OCI-LY7 (cell line): ENCODE data around the gene CCDC186. TPM values are rescaled to one million over a fixed set of nuclear protein-coding genes. Genes with fewer than 3 reads are reported as not detected.

Experiments
- BruUV-seq: library from RNA; stranded (reverse); fragments of 400-500 nt; replicated peaks from 2 replicates; lab custom pipeline; 2021; lab: Mats Ljungman, UMichigan
- CTCF ChIA-PET: fragments of 300-600 bp; sonication (Branson Sonifier 250); formaldehyde crosslinking; loops from one replicate; lab custom pipeline; 2022; ENCODE audit warnings: antibody characterized with exemption; ENCODE audit not compliant: unreplicated experiment; lab: Charles Lee
- POLR2A ChIA-PET: fragments of 300-600 bp; sonication (Branson Sonifier 250); formaldehyde crosslinking; loops from one replicate; lab custom pipeline; 2022; ENCODE audit warnings: antibody characterized with exemption; lab: Charles Lee
- DNase-seq: peaks from one replicate; pipeline ENCODE4 v3.0.0-alpha.2; 2015; ENCODE audit warnings: low spot score
- H2AFZ ChIP-seq: fragments of 200-600 bp; sonication (generic), shearing (Covaris generic); 2 replicates; pipeline ENCODE4 v1.6.1; 2014; ENCODE audit warnings: mild to moderate bottlenecking, antibody characterized with exemption, low read length, moderate library complexity
- H3K27ac ChIP-seq: fragments of 200-600 bp; sonication (generic); 2 replicates; pipeline ENCODE4 v1.5.1; 2014; ENCODE audit warnings: mixed run types, low read depth, mild to moderate bottlenecking, moderate library complexity, low read length, inconsistent platforms; ENCODE audit not compliant: poor library complexity, severe bottlenecking
- H3K36me3 ChIP-seq: fragments of 200-600 bp; sonication (generic); 2 replicates; pipeline ENCODE4 v1.6.1; 2014; ENCODE audit warnings: mild to moderate bottlenecking, antibody characterized with exemption, low read length, moderate library complexity, mixed read lengths; ENCODE audit not compliant: insufficient read depth
- H3K4me1 ChIP-seq: fragments of 200-600 bp; sonication (generic); 2 replicates; pipeline ENCODE4 v1.5.1; 2014; ENCODE audit warnings: mild to moderate bottlenecking, low read length; ENCODE audit not compliant: insufficient read depth, poor library complexity, severe bottlenecking
- H3K4me2 ChIP-seq: fragments of 200-600 bp; sonication (generic); 2 replicates; pipeline ENCODE4 v1.6.1; 2014; ENCODE audit warnings: mild to moderate bottlenecking, low read length
- H3K4me3 ChIP-seq: fragments of 200-600 bp; sonication (generic); 2 replicates; pipeline ENCODE4 v1.5.1; 2014; ENCODE audit warnings: mild to moderate bottlenecking, low read depth, low read length; ENCODE audit not compliant: poor library complexity, severe bottlenecking
- H3K79me2 ChIP-seq: fragments of 200-600 bp; sonication (generic); 2 replicates; pipeline ENCODE4 v1.6.1; 2016; ENCODE audit warnings: low read depth, mild to moderate bottlenecking, low read length, moderate library complexity, mixed read lengths; ENCODE audit not compliant: insufficient read depth
- H3K9me2 ChIP-seq: fragments of 200-600 bp; sonication (generic); 2 replicates; pipeline ENCODE4 v1.6.1; 2016; ENCODE audit warnings: mild to moderate bottlenecking, low read length, mixed read lengths; ENCODE audit not compliant: insufficient read depth
- H3K9me3 ChIP-seq: fragments of 200-600 bp; sonication (generic); 2 replicates; pipeline ENCODE4 v1.6.1; 2014; ENCODE audit warnings: mild to moderate bottlenecking, mixed run types, low read length, mixed read lengths
- H4K20me1 ChIP-seq: fragments of 200-600 bp; sonication (generic); 2 replicates; pipeline ENCODE4 v1.6.1; 2014; ENCODE audit warnings: mild to moderate bottlenecking, antibody characterized with exemption, low read length, moderate library complexity, mixed read lengths; ENCODE audit not compliant: insufficient read depth
- CTCF ChIP-seq: fragments of 200-600 bp; sonication (generic); conservative IDR thresholded peaks from 2 replicates; pipeline ENCODE4 v1.5.1; 2014; ENCODE audit warnings: mild to moderate bottlenecking, antibody characterized with exemption, low read length, moderate library complexity, mixed read lengths
- EZH2phosphoT487 ChIP-seq: fragments of 200-600 bp; sonication (generic); IDR thresholded peaks from 2 replicates; pipeline ENCODE4 v1.6.1; 2018; ENCODE audit warnings: low read depth, borderline replicate concordance, mild to moderate bottlenecking, mixed run types, antibody characterized with exemption, low read length, moderate library complexity, mixed read lengths
- intact Hi-C: fragments of 100-400 bp; cut with micrococcal nuclease; formaldehyde crosslinking; loops from one replicate; pipeline ENCODE4 v1.10.0; 2022; ENCODE audit not compliant: unreplicated experiment
- total RNA-seq, 2 experiments: library from RNA; depleted of rRNA in 1 of 2; stranded (reverse); fragments of >200 nt in 1 of 2; shearing (Covaris generic) in 1 of 2; gene quantifications; 2 replicates each; pipeline ENCODE4 v1.2.3, GENCODE V29; 2014 to 2022

CCDC186 gene
- total RNA-seq, 2 experiments from 2014 or later: 5.3 to 13.1 TPM

DNA sequence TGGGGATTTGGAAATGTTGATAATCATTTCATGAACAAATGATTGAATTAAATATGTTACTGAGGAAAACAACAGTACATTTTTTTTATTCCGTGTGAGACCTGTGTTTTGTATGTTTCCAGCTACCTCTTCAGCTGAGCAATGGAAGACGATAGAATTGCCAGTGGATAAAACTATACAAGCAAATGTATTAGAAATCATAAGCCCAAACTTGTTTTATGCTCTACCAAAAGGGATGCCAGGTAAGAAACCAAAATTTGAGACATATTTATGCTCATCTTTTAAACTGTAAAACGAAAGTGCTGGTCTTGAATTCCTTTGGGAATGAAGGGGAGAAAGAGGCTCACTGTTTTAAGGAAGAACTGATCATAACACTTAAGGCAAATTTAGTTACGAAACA is 47.2 kb upstream of the CCDC186 start:
- Histone ChIP-seq H3K27ac (no peak overlapping the region), H3K79me2 (no peaks in the 10 kb centered on the region), H3K4me2 (no peak overlapping the region), H3K9me2 (no peaks in the 10 kb centered on the region), H3K4me3 (no peak overlapping the region), H3K4me1 (no peaks in the 10 kb centered on the region), H4K20me1 (no peaks in the 10 kb centered on the region), H3K9me3 (no peaks in the 10 kb centered on the region), H2AFZ (no peak overlapping the region), H3K36me3 (no peaks in the 10 kb centered on the region)
- CTCF ChIA-PET: no interaction called here
- TF ChIP-seq EZH2phosphoT487 (no peak), CTCF (no peak)
- BruUV-seq: no TSS peak
- no peak for DNase-seq
- POLR2A ChIA-PET: interaction anchor here (0.5 to 0.8 kb wide), 2 partner anchors 8 to 27 kb away, joined by 3 read pairs; no protein-coding TSS in a partner anchor
- intact Hi-C loops: no loop called here

DNA sequence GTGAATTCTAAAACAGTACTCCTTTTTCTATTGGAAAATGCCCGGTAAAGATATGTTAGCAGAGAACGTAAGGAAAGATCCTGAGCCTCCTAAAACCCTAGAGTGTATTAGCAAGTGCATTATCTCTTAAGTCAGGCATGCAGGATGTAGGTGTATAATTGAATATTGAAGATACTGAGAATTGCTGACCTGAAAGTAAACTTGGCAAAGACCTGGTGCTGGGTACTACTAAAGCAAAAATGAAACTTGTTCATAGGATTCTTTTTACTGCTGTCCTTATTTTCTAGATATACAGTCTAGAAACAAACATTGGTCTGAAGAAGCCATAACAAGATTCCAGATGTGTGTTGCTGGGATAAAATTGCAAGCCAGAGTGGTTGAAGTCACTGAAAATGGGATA is 46.3 kb upstream of the CCDC186 start:
- BruUV-seq: no TSS peak
- CTCF ChIA-PET: no interaction called here
- no peaks in the 10 kb centered on the region for H3K79me2 ChIP-seq

More for the DNA sequence above, 46.3 kb upstream of the CCDC186 start:
- POLR2A ChIA-PET: interaction anchor here (0.7 to 1.4 kb wide), 2 partner anchors 14 to 34 kb away, joined by 3 read pairs; no protein-coding TSS in a partner anchor
- Histone ChIP-seq H3K27ac (no peak overlapping the region), H3K36me3 (no peaks in the 10 kb centered on the region), H2AFZ (no peak overlapping the region), H3K9me2 (no peaks in the 10 kb centered on the region), H3K4me1 (no peaks in the 10 kb centered on the region), H3K4me3 (no peak overlapping the region), H3K4me2 (no peak overlapping the region), H3K9me3 (no peaks in the 10 kb centered on the region), H4K20me1 (no peaks in the 10 kb centered on the region)
- no peak for DNase-seq
- intact Hi-C loops: no loop called here
- no peak for TF ChIP-seq EZH2phosphoT487
- TF ChIP-seq CTCF: no peak
